SU-DHL-6 (cell line): Measurements from ENCODE around the gene KCNK18.

Experiments used
- H2AFZ ChIP-seq: fragments of 200-600 bp; sonication (generic); 2 replicates; pipeline ENCODE4 v1.6.1; 2014; ENCODE audit warnings: low read depth, mild to moderate bottlenecking, moderate library complexity, mixed read lengths, antibody characterized with exemption, low read length; ENCODE audit not compliant: severe bottlenecking
- H3F3A ChIP-seq: fragments of 200-600 bp; shearing (Covaris generic); 2 replicates; pipeline ENCODE4 v1.6.0; 2016; ENCODE audit warnings: antibody characterized with exemption, mild to moderate bottlenecking; ENCODE audit not compliant: insufficient read depth
- H3K27ac ChIP-seq: fragments of 200-600 bp; sonication (generic); 2 replicates; pipeline ENCODE4 v1.5.1; 2016; ENCODE audit warnings: low read depth, mild to moderate bottlenecking, low read length, moderate library complexity, mixed read lengths
- H3K27me3 ChIP-seq: fragments of 200-600 bp; sonication (generic), shearing (Covaris generic); 2 replicates; pipeline ENCODE4 v1.6.0; 2014; ENCODE audit warnings: mild to moderate bottlenecking, low read length
- H3K36me3 ChIP-seq: fragments of 200-600 bp; sonication (generic); 2 replicates; pipeline ENCODE4 v1.6.1; 2014; ENCODE audit warnings: mild to moderate bottlenecking, low read length, mixed read lengths
- H3K4me2 ChIP-seq: fragments of 300-600, 200-600 bp; shearing (Covaris generic), sonication (generic); 2 replicates; pipeline ENCODE4 v1.6.0; 2014; ENCODE audit warnings: low read length, low read depth, mild to moderate bottlenecking; ENCODE audit not compliant: poor library complexity, severe bottlenecking
- H3K4me3 ChIP-seq: fragments of 200-600 bp; sonication (generic); 2 replicates; pipeline ENCODE4 v1.5.1; 2014; ENCODE audit warnings: antibody characterized with exemption, low read length, mild to moderate bottlenecking, mixed read lengths; ENCODE audit not compliant: insufficient read depth, poor library complexity, severe bottlenecking
- H3K79me2 ChIP-seq: fragments of 200-600 bp; sonication (generic); 2 replicates; pipeline ENCODE4 v1.6.1; 2014; ENCODE audit warnings: mild to moderate bottlenecking, low read length, moderate library complexity; ENCODE audit not compliant: insufficient read depth
- H3K9ac ChIP-seq: fragments of 200-600 bp; sonication (generic); 2 replicates; pipeline ENCODE4 v1.7.0; 2014; ENCODE audit warnings: mild to moderate bottlenecking, low read length
- H3K9me2 ChIP-seq: fragments of 200-600 bp; sonication (generic); replicated peaks from 2 replicates; pipeline ENCODE4 v1.6.1; 2014; ENCODE audit warnings: low read length; ENCODE audit not compliant: insufficient read depth
- H3K9me3 ChIP-seq: fragments of 200-600 bp; sonication (generic); 2 replicates; pipeline ENCODE4 v1.6.1; 2014; ENCODE audit warnings: low read length, mixed read lengths; ENCODE audit not compliant: insufficient read depth
- H4K20me1 ChIP-seq: fragments of 200-600 bp; sonication (generic); 2 replicates; pipeline ENCODE4 v1.6.1; 2014; ENCODE audit warnings: low read depth, mild to moderate bottlenecking, antibody characterized with exemption, low read length, moderate library complexity, mixed read lengths
- CTCF ChIP-seq: fragments of 200-600 bp; sonication (generic); IDR thresholded peaks from one replicate; pipeline ENCODE4 v1.5.1; 2017; ENCODE audit warnings: antibody characterized with exemption, mild to moderate bottlenecking, low read length, moderate library complexity; ENCODE audit not compliant: insufficient read depth, poor library complexity, severe bottlenecking
- EZH2phosphoT487 ChIP-seq: fragments of 200-600 bp; sonication (generic), shearing (Covaris generic); conservative IDR thresholded peaks from 2 replicates; pipeline ENCODE4 v1.6.1; 2018; ENCODE audit warnings: mild to moderate bottlenecking, antibody characterized with exemption, low read length, moderate library complexity, mixed read lengths

Gene KCNK18

GRCh38 chr10:117197189-117197588 lies at the start of gene KCNK18:
TSS of gene KCNK18 (plus strand) at chr10:117197489. CDS start at chr10:117197489, 0 bp downstream.
- Histone ChIP-seq H3F3A (no peaks in the 10 kb centered on the region), H3K9ac (no peak within 1 kb of the TSS), H3K27me3 (no peaks in the 10 kb centered on the region), H3K4me3 (no peak within 1 kb of the TSS), H4K20me1 (no peaks in the 10 kb centered on the region), H3K27ac (no peak within 1 kb of the TSS), H3K36me3 (no peaks in the 10 kb centered on the region), H3K4me2 (no peak within 1 kb of the TSS), H3K79me2 (no peaks in the 10 kb centered on the region), H3K9me2 (no peaks in the 10 kb centered on the region), H3K9me3 (no peaks in the 10 kb centered on the region), H2AFZ (no peak within 1 kb of the TSS)
- no peak for TF ChIP-seq CTCF
- no peak for TF ChIP-seq EZH2phosphoT487

GRCh38 chr10:117148284-117148683 lies 49.0 kb upstream of the KCNK18 start:
- H3K9ac ChIP-seq, result no peak overlapping the region
- no peaks in the 10 kb centered on the region for H3K9me2 ChIP-seq
- H3K79me2 ChIP-seq, result no peaks in the 10 kb centered on the region
- no peaks in the 10 kb centered on the region for H3K36me3 ChIP-seq
- TF ChIP-seq CTCF, result no peak
- no peak for TF ChIP-seq EZH2phosphoT487
- H3K27me3 ChIP-seq, result no peaks in the 10 kb centered on the region
- H3F3A ChIP-seq, result no peaks in the 10 kb centered on the region
- H2AFZ ChIP-seq, result no peak overlapping the region
- H3K9me3 ChIP-seq, result no peaks in the 10 kb centered on the region
- H4K20me1 ChIP-seq, result no peaks in the 10 kb centered on the region
- no peak overlapping the region for H3K4me3 ChIP-seq
- no peak overlapping the region for H3K27ac ChIP-seq
- H3K4me2 ChIP-seq, result no peak overlapping the region

- no peak overlapping the region for H3K27ac ChIP-seq
- H2AFZ ChIP-seq, result no peak overlapping the region
- H3K4me3 ChIP-seq, result no peak overlapping the region
- no peaks in the 10 kb centered on the region for H3K9me2 ChIP-seq
- no peaks in the 10 kb centered on the region for H3K9me3 ChIP-seq
- H3F3A ChIP-seq, result no peaks in the 10 kb centered on the region
- H3K36me3 ChIP-seq, result no peaks in the 10 kb centered on the region
- TF ChIP-seq CTCF (no peak), EZH2phosphoT487 (no peak)
- no peaks in the 10 kb centered on the region for H3K79me2 ChIP-seq
- H3K9ac ChIP-seq, result no peak overlapping the region
- H3K4me2 ChIP-seq, result no peak overlapping the region
- H3K27me3 ChIP-seq, result no peaks in the 10 kb centered on the region
- no peaks in the 10 kb centered on the region for H4K20me1 ChIP-seq
Observed at GRCh38 chr10:117152668-117153067, 44.6 kb upstream of the KCNK18 start.
